HG02588 (cell line): Measurements from ENCODE around the gene PRKCE.

Experiments used
- ATAC-seq: cut with Tn5 transposase; IDR thresholded peaks from one replicate; pipeline ENCODE4 v1.9.1; 2021; ENCODE audit warnings: mild to moderate bottlenecking, moderate library complexity; ENCODE audit not compliant: unreplicated experiment

The PRKCE gene

DNA sequence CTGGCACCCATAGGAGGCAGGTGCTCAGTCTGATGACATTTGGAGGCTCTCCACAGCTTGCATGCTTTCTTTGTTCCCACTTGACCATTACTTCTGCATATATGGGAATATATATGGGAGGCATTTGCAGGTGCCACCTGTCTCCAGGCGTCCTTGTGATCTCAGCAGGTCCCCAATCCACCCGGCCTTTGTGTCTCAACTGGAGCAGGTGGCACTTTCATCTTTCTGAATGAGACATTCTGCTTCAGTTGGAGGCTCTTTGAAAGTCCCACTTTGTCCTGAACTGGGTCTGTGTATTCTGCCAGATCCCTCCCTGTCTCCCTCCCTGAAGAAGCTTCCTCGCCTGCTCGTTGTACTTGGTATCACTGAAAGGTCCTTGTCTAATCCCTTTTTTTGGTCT, 327.6 kb downstream of the PRKCE start:
- ATAC-seq, result no peak

DNA sequence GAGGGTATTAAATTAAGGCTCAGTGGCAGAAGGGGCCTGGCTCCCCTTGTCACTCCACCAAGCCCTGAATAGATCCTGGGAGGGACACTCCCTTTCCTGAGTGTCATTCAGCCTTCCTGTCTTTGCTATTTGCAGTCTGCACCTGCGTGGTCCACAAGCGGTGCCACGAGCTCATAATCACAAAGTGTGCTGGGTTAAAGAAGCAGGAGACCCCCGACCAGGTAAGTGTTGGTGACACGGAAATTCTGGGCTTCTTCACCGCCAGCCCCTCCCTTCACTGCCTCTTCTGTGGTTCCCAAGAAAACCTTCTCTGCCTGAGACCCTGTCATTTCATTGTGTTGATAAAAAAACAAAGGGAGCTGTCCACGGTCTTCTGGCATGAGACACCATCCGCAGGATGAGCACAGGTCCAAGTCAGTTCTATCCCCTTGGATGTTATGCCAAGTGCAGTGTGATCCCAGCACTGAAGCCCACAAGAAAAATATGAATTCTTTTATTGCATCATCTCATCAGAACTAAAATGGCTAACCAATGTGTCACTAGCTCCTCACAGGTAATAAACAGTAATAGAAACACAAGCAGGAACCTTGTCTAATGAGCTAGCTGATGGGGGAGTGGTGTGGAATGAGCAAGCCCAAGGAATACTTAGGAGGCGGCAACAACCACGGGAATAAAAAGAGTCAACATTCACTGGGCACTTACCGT, 328.8 kb downstream of the PRKCE start:
- no peak for ATAC-seq

GRCh38 chr2:45981384-45981930, 330.0 kb downstream of the PRKCE start:
- no peak for ATAC-seq

- ATAC-seq, result no peak
Measured at GRCh38 chr2:45982096-45982495, 330.6 kb downstream of the PRKCE start.

DNA sequence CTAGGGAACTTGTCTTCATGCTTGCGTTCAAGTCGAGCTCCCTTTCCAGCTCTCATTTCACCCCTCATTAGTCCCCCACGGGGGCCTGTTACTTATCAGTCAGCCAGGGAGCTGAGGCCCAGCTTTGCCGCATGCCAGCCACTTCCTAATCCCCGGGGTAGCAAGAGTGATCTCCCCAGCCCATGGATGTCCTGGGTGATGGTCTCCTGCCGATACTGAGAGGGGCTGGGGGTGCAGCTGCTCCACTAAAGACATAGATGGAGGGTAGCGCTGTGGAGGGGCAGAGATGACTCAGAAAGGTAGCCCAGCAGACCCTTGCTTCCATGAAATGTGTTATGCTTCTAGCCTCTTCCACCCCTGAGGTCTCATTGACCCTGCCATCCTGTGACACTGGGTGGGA, 331.7 kb downstream of the PRKCE start:
- no peak for ATAC-seq

DNA sequence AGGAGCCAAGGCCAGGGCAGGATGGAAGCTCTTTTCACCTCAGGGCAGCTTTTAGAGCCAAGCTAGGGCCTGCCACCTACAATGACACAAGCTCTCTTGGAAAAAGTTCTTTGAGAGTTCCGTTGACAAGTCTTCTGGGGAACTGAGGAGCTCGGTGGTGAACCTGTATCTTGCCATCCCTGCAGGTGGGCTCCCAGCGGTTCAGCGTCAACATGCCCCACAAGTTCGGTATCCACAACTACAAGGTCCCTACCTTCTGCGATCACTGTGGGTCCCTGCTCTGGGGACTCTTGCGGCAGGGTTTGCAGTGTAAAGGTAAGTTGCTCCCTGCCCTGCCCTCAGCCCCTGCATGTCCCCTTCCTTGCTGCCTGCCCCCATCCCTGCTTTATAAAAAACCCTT, 332.9 kb downstream of the PRKCE start:
- ATAC-seq, result no peak

DNA sequence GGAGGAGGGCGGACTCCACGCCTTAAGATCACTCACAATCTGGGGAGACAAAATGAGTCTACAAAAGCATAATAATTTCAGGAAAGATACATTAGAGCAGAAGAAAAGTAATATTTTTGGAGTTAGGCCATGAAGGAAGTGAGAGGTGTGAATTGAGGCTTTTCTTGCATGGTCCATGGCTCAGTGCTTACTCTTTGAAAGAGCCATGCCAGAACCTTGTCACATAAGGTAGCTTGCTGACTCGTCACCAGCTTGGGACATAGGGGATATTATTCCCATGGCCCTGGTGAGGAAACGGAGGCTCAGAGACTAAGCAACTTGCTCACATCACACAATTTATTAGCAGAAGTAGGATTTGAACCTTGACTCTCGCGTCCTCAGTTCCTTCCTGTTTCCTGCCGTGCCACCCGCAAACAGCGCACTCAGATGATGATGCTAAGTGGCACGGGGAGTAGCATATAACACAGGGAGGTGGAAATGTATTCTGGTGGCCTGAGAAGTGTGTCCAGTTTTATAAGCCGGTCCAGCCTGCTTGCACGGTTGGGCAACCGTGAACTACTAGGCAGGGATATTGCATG, 333.5 kb downstream of the PRKCE start:
- ATAC-seq, result no peak

DNA sequence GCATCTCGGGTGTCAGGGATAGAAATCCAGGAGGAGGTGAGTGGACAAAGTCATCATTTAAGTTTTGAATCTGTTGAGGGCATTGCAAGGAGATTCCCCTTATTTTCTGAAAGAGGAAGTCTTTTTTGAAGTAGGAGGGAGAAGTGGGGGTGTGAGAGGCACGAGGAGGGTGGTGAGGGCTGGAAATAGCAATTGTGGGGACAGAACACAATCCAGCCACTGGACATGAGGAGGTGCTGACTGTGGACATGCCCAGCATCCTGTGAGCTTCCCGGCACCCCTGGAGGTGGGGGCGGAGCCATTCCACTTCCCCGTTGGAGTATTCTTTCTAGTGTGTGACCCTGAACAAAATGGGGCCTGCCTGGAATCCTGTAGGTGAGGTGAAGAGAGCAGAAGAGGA, 335.0 kb downstream of the PRKCE start:
- no peak for ATAC-seq

GRCh38 chr2:45987856-45988255, 336.4 kb downstream of the PRKCE start:
- no peak for ATAC-seq

GRCh38 chr2:45988879-45989278, 337.4 kb downstream of the PRKCE start:
- ATAC-seq, result no peak

GRCh38 chr2:45990131-45990530, 338.7 kb downstream of the PRKCE start:
- ATAC-seq, result no peak

- ATAC-seq, result no peak
Measured at GRCh38 chr2:45992021-45992740, 340.7 kb downstream of the PRKCE start.

DNA sequence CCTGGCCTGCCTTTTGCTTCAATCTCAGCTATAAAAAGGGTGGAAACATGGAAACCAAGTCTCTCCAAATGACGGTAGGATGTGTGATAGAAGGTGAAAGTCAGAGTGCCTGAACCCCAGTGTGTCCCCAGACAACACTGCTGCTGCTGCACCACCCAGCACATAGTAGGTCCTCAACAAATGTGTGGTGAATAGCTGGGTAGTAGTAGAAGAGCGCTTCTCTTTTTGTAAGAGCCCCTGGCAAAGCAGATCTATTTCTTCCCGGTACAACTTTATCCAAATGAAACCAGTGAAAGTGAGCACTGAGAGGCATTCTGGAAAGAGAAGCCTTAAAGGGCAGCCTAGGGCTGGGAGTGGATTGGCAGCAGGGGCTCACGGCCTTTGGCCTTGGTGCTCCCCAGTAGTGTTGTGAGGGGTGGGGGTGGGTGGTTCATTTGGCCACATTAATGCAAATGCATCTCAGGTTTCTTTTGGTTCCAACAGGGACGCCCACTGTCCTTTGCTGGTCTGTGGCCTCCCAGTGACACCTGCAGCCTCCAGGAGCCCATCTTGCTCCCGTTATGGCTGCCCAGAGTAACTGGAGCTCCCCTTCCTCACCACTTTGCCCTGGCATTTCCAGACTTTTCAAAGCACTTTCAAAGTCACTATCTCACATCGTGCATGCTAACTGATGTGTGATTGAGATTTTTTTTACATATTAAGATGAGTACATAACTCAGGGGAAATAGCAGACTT, 341.4 kb downstream of the PRKCE start:
- no peak for ATAC-seq

DNA sequence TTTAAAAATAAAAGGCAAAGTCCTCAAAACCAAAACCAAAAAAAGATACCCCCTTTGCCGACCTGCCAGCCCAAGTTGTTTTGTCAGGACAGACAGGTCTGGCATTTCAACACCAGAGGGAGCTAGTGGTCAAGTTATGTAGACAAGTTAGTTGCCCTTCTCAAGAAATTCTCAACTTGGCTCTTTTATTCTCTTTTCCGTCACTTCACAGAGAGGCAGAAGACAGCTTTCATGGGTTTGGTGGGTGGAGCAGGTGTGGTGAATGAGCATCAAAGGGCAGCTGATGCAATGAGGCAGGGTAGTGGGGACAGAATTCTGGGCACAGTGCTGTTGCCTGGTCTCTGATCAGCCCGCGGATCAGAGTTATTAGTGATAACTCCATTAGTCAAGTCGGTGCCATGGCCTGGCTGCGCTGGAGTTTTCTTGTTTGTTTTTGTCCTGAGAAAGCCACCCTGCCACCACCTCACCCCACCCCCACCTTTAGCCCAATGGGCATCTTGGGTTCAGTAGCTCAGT, 342.1 kb downstream of the PRKCE start:
- no peak for ATAC-seq

DNA sequence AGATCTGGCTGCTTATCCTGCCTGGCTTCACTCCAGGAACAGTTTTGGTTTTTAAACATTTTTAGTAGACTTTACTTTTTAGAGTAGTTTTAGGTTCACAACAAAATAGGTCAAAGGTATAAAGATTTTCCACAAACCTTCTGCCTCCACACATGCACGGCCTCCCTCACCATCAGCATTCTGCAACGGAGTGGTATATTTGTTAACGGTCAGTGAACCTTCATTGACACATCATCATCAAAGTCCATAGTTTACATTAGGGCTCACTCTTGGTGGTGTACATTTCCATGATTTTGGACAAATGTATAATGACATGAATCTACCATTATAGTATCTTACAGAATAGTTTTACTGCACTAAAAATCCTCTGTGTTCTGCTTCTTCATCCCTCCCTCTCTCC, 342.6 kb downstream of the PRKCE start:
- ATAC-seq, result no peak

DNA sequence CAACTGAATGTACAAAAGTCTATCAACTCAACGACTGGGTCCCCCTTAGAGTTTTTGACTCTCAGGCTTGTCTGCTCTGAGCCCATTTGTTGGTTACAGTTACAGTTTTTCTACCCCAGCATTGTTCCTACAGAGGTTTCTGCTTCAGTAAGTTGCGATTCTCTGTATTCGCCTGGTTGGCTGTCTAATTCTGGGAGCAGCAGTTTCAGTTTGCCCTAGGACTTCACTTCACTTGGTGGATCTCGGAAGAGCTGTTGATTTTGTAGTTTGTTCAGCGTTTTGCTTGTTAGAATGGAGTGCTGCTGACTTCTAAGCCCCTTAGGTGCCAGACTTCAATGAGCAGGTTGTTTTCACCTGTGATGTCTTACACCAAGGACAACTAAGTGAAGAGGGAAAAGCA, 349.2 kb downstream of the PRKCE start:
- ATAC-seq, result no peak

DNA sequence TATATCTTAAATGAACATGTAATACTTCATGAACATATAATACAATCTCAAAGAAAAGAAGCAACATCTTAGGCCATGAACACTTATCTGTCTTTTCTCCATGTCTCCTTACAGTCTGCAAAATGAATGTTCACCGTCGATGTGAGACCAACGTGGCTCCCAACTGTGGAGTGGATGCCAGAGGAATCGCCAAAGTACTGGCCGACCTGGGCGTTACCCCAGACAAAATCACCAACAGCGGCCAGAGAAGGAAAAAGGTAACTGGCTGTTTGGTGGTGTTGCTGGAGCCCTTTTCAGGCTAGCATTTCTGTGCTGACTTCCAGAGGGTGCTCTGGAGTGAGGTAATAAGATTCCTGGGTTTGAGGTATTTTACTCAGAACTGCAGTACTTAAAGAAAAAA, 349.8 kb downstream of the PRKCE start:
- ATAC-seq, result no peak

DNA sequence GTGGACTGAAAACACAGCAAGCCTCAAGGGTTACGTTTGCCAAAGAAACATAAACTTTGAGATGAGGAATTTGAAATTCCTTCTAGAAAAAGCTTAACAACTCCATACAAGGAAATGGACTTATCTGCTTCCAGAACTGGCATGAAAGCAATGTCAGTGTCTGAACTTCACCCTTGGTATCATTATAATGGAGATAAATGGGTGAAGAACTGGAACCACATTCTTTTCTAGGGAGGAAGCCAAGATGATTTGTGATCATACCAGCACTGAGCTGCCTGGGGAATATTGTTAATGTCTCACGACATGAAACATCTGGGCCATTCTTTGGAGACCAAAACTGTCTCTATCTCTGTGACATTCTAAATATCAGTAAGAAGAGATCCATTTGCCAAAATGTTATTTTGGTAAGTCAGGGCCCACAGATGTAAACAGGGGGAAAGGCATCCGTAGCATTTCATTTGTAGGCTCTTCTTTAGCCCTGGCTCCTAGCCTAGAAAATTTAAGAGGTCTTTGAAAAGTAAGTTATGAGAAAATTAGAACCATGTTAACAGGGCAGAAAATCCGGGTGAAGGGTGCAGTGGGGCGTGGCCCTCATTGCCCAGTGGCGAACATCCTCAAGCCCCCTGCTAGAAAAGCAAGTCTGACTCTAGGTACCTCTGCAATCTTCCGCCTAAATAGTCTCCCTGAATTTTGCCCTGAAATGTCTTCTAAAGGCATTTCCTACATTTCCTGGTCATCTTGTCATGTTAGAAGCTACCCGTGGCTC, 350.4 kb downstream of the PRKCE start:
- ATAC-seq, result no peak

DNA sequence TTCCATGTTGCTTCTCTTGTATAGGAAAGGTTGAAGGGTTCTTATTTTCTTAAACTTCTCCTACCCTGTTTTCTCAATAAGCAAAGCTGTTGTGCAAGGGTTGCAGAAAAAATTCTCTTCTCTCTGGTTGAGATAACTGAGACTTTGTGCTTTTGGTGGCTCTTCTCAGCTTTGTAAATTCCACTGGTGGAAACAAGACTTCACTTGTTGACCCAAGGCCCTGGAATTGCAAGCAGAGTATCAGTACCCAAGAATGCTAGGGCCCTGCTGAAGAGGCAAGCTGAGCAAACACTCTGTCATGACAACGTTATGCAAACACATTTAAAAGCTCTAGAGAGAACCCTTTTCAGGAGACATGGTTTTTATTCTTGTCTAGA, 351.0 kb downstream of the PRKCE start:
- ATAC-seq, result no peak

DNA sequence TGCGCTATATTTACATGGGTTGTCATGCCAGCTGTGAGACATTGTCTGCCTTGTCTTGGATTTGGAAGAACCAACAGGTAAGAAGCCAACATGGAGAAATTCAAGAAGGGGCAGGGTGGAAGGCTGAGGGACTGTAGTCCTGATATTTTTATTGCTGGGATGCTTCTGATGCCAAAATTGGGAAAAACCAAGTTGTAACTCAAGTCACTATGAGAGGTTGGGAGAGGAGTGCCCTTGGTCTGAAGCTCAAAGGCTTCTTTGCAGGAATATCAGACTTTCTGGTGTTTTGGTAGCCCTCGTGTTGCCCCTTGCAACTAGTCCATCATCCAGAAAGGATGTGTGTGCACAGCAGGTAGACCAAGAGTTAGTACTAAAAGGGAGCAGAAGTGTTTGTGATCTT, 351.5 kb downstream of the PRKCE start:
- ATAC-seq, result no peak
